Breast epithelium (tissue), 4 donors: Measurements from ENCODE around the gene REST. TPM values are rescaled to one million over a fixed set of nuclear protein-coding genes. Genes with fewer than 3 reads are reported as not detected.
A peak's percentile ranks its signal among the peaks of the same experiment; 100 is the strongest.

Experiments
- DNase-seq, 2 donors: peaks; one replicate each; pipeline ENCODE4 v3.0.0-alpha.2; 2019; ENCODE audit warnings: low spot score in 2 of 2
- H3K27ac ChIP-seq, 2 donors: fragments of 200-600 bp; sonication (generic) in 1 of 2; one replicate each; pipeline ENCODE4 v1.5.1; 2016 to 2019; ENCODE audit warnings: mild to moderate bottlenecking in 1 of 2
- H3K27me3 ChIP-seq, 2 donors: fragments of 200-600 bp; sonication (generic) in 1 of 2; one replicate each; pipeline versions ENCODE4 v1.5.1 to v1.6.0; 2017 to 2019; ENCODE audit warnings: control low read depth in 1 of 2, mild to moderate bottlenecking in 1 of 2
- H3K36me3 ChIP-seq: fragments of 200-600 bp; one replicate; pipeline ENCODE4 v1.5.1; 2019
- H3K4me1 ChIP-seq, 2 donors: fragments of 200-600 bp; sonication (generic); one replicate each; pipeline ENCODE4 v1.5.1; 2016 to 2019; ENCODE audit warnings: control low read depth in 1 of 2
- H3K4me3 ChIP-seq, 3 donors: fragments of 200-600 bp; sonication (generic); 1 replicate in 2 of 3; 2 replicates in 1 of 3; pipeline ENCODE4 v1.5.1; 2016 to 2019; ENCODE audit warnings: mild to moderate bottlenecking in 3 of 3, moderate library complexity in 2 of 3
- H3K9me3 ChIP-seq, 2 donors: fragments of 200-600 bp; sonication (generic) in 1 of 2; one replicate each; pipeline ENCODE4 v1.5.1; 2016 to 2019; ENCODE audit warnings: control low read depth in 1 of 2
- POLR2A ChIP-seq: fragments of 450-650 bp; IDR thresholded peaks from one replicate; pipeline ENCODE4 v1.6.1; 2016; ENCODE audit warnings: antibody characterized with exemption, mild to moderate bottlenecking, moderate library complexity
- POLR2AphosphoS5 ChIP-seq, 3 donors: sonication (generic); formaldehyde crosslinking; IDR thresholded peaks; one replicate each; pipeline ENCODE4 v1.6.1; 2017; ENCODE audit warnings: antibody characterized with exemption in 3 of 3
- intact Hi-C: fragments of 100-400 bp; cut with DNase I; formaldehyde crosslinking; loops from one replicate; pipeline ENCODE4 v1.15.1; 2023; ENCODE audit warnings: low total_unique reads
- total RNA-seq, 3 donors: library from RNA; depleted of rRNA; stranded (reverse); fragments of >200 nt; gene quantifications; one replicate each; pipeline ENCODE4 v1.1.0, GENCODE V29; 2016
- TF ChIP-seq, protein P1 (sequence below), 3 donors: fragments of 450-650 bp; IDR thresholded peaks; one replicate each; pipeline ENCODE4 v1.5.1; 2016 to 2017; ENCODE audit warnings: antibody characterized with exemption in 3 of 3, mild to moderate bottlenecking in 3 of 3, moderate library complexity in 3 of 3

REST gene, protein sequence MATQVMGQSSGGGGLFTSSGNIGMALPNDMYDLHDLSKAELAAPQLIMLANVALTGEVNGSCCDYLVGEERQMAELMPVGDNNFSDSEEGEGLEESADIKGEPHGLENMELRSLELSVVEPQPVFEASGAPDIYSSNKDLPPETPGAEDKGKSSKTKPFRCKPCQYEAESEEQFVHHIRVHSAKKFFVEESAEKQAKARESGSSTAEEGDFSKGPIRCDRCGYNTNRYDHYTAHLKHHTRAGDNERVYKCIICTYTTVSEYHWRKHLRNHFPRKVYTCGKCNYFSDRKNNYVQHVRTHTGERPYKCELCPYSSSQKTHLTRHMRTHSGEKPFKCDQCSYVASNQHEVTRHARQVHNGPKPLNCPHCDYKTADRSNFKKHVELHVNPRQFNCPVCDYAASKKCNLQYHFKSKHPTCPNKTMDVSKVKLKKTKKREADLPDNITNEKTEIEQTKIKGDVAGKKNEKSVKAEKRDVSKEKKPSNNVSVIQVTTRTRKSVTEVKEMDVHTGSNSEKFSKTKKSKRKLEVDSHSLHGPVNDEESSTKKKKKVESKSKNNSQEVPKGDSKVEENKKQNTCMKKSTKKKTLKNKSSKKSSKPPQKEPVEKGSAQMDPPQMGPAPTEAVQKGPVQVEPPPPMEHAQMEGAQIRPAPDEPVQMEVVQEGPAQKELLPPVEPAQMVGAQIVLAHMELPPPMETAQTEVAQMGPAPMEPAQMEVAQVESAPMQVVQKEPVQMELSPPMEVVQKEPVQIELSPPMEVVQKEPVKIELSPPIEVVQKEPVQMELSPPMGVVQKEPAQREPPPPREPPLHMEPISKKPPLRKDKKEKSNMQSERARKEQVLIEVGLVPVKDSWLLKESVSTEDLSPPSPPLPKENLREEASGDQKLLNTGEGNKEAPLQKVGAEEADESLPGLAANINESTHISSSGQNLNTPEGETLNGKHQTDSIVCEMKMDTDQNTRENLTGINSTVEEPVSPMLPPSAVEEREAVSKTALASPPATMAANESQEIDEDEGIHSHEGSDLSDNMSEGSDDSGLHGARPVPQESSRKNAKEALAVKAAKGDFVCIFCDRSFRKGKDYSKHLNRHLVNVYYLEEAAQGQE
- total RNA-seq: 10 to 100 TPM; 31.0 to 44.6 (median 32.8) TPM

- TF ChIP-seq, protein P1, sequence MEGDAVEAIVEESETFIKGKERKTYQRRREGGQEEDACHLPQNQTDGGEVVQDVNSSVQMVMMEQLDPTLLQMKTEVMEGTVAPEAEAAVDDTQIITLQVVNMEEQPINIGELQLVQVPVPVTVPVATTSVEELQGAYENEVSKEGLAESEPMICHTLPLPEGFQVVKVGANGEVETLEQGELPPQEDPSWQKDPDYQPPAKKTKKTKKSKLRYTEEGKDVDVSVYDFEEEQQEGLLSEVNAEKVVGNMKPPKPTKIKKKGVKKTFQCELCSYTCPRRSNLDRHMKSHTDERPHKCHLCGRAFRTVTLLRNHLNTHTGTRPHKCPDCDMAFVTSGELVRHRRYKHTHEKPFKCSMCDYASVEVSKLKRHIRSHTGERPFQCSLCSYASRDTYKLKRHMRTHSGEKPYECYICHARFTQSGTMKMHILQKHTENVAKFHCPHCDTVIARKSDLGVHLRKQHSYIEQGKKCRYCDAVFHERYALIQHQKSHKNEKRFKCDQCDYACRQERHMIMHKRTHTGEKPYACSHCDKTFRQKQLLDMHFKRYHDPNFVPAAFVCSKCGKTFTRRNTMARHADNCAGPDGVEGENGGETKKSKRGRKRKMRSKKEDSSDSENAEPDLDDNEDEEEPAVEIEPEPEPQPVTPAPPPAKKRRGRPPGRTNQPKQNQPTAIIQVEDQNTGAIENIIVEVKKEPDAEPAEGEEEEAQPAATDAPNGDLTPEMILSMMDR (IDR thresholded peaks at IDR 0.05): no peak
- TF ChIP-seq POLR2AphosphoS5 (IDR thresholded peaks at IDR 0.05) (no peak), POLR2A (no peak)
- H3K4me1 ChIP-seq: peaks cover 0 to 10% of the 10 kb centered on the region in 2 donors
- H3K9me3 ChIP-seq: no peaks in the 10 kb centered on the region
- H3K27ac ChIP-seq: peak within 1 kb of the TSS; percentile 90 to 95
- no peaks in the 10 kb centered on the region for H3K27me3 ChIP-seq
- peak; percentile 56 to 80 for DNase-seq
- no peaks in the 10 kb centered on the region for H3K36me3 ChIP-seq
- H3K4me3 ChIP-seq: peak within 1 kb of the TSS; percentile 71 to 97 (median 86)
- intact Hi-C loops: no loop called here
Measured at GRCh38 chr4:56907489-56908205, at the start of gene REST. TSS of gene REST (plus strand) at chr4:56907900. CDS start at chr4:56910639, 2,739 bp downstream.

- H3K4me3 ChIP-seq: no peak overlapping the region
- H3K9me3 ChIP-seq: no peaks in the 10 kb centered on the region
- H3K36me3 ChIP-seq: no peaks in the 10 kb centered on the region
- no peak overlapping the region for H3K27ac ChIP-seq
- TF ChIP-seq POLR2AphosphoS5 (IDR thresholded peaks at IDR 0.05): no peak
- TF ChIP-seq, protein P1 (IDR thresholded peaks at IDR 0.05): no peak
- TF ChIP-seq POLR2A: no peak
- H3K27me3 ChIP-seq: no peaks in the 10 kb centered on the region
- no peaks in the 10 kb centered on the region for H3K4me1 ChIP-seq
- intact Hi-C loops: no loop called here
- no peak for DNase-seq
Measured at GRCh38 chr4:56859841-56860240, 47.9 kb upstream of the REST start.

- Histone ChIP-seq H3K4me3 (no peak overlapping the region), H3K27me3 (no peaks in the 10 kb centered on the region), H3K9me3 (no peaks in the 10 kb centered on the region), H3K36me3 (no peaks in the 10 kb centered on the region), H3K27ac (no peak overlapping the region), H3K4me1 (no peaks in the 10 kb centered on the region)
- DNase-seq: no peak
- TF ChIP-seq POLR2AphosphoS5 (IDR thresholded peaks at IDR 0.05): no peak
- TF ChIP-seq, protein P1 (IDR thresholded peaks at IDR 0.05): no peak
- TF ChIP-seq POLR2A: no peak
- intact Hi-C loops: no loop called here
Measured at GRCh38 chr4:56860781-56861180, 46.9 kb upstream of the REST start.

DNA sequence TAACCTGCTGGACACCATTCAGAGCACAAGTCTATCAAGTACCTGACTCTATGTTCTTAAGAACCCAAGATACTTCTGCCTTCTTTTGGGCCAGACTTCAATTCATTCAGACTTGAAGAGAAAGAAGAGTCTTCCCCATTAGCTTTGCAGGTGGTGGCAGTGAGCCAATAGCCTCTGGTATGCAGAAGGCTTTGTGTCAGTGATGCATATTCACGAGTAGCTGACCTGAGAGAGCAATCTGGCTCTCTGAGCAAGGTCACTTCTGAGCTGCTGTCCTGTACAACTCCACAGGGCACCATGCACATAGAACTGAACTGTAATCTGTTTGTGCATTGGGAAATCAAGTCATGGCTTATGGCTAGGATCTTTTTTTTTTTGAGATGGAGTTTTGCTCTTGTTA lies 46.3 kb upstream of the REST start:
- Histone ChIP-seq H3K36me3 (no peaks in the 10 kb centered on the region), H3K27me3 (no peaks in the 10 kb centered on the region), H3K4me3 (no peak overlapping the region), H3K27ac (no peak overlapping the region), H3K9me3 (no peaks in the 10 kb centered on the region), H3K4me1 (no peaks in the 10 kb centered on the region)
- intact Hi-C loops: no loop called here
- no peak for DNase-seq
- no peak for TF ChIP-seq POLR2AphosphoS5 (IDR thresholded peaks at IDR 0.05)
- TF ChIP-seq, protein P1 (IDR thresholded peaks at IDR 0.05): no peak
- TF ChIP-seq POLR2A: no peak
